Cardiac muscle cell (in vitro differentiated cells and primary cell): Measurements from ENCODE around the gene SULT4A1. TPM values are rescaled to one million over a fixed set of nuclear protein-coding genes. Genes with fewer than 3 reads are reported as not detected.

Experiments
- DNase-seq, 2 donors: peaks; one replicate each; pipeline versions ENCODE4 v3.0.0 to v3.0.0-alpha.2; 2010 to 2017; ENCODE audit warnings: low read depth in 1 of 2, low spot score in 1 of 2
- H3K27ac ChIP-seq: fragments of 200-600 bp; sonication (generic); 2 replicates; pipeline ENCODE4 v1.5.1; 2016
- H3K27me3 ChIP-seq: fragments of 200-600 bp; sonication (generic); 2 replicates; pipeline ENCODE4 v1.6.0; 2016; ENCODE audit warnings: control low read depth
- H3K36me3 ChIP-seq: fragments of 200-600 bp; sonication (generic); 2 replicates; pipeline ENCODE4 v1.5.1; 2016; ENCODE audit warnings: control low read depth
- H3K4me1 ChIP-seq: fragments of 200-600 bp; sonication (generic); 2 replicates; pipeline ENCODE4 v1.8.1; 2017; ENCODE audit warnings: low read depth, mild to moderate bottlenecking, mixed run types
- H3K4me3 ChIP-seq: fragments of 200-600 bp; sonication (generic); 2 replicates; pipeline ENCODE4 v1.5.1; 2016; ENCODE audit warnings: mild to moderate bottlenecking
- H3K9me3 ChIP-seq: fragments of 200-600 bp; sonication (generic); 2 replicates; pipeline ENCODE4 v1.5.1; 2017; ENCODE audit warnings: low read depth, mild to moderate bottlenecking, control low read depth
- polyA plus RNA-seq: library from polyadenylated mRNA; unstranded; fragments of >200 nt; fragmentation: Nextera tagmentation; extraction: Ambion mirVana; gene quantifications from 2 replicates; pipeline ENCODE4 v1.2.1, GENCODE V29; 2016
- total RNA-seq: library from RNA; depleted of rRNA; stranded (reverse); fragments of >200 nt; gene quantifications from 2 replicates; pipeline ENCODE4 v1.2.3, GENCODE V29; 2016
- TF ChIP-seq, protein P1 (sequence below): IDR thresholded peaks from 2 replicates; pipeline ENCODE4 v1.5.1; 2012; ENCODE audit warnings: low read depth, mild to moderate bottlenecking, low read length

Gene SULT4A1
- total and polyA plus RNA-seq, 2 experiments from 2014 or later = 1.3 to 3.2 TPM

- DNase-seq = no peak
- TF ChIP-seq, protein P1, sequence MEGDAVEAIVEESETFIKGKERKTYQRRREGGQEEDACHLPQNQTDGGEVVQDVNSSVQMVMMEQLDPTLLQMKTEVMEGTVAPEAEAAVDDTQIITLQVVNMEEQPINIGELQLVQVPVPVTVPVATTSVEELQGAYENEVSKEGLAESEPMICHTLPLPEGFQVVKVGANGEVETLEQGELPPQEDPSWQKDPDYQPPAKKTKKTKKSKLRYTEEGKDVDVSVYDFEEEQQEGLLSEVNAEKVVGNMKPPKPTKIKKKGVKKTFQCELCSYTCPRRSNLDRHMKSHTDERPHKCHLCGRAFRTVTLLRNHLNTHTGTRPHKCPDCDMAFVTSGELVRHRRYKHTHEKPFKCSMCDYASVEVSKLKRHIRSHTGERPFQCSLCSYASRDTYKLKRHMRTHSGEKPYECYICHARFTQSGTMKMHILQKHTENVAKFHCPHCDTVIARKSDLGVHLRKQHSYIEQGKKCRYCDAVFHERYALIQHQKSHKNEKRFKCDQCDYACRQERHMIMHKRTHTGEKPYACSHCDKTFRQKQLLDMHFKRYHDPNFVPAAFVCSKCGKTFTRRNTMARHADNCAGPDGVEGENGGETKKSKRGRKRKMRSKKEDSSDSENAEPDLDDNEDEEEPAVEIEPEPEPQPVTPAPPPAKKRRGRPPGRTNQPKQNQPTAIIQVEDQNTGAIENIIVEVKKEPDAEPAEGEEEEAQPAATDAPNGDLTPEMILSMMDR = no peak
- Histone ChIP-seq H3K4me1 (no peaks in the 10 kb centered on the region), H3K36me3 (no peaks in the 10 kb centered on the region), H3K27ac (no peak overlapping the region), H3K4me3 (no peak overlapping the region), H3K9me3 (no peaks in the 10 kb centered on the region), H3K27me3 (no peaks in the 10 kb centered on the region)
These were observed 86.1 kb downstream of the SULT4A1 start for GRCh38 chr22:43776081-43776670.

Other genes starting within 250 kb of the SULT4A1 start
- 2.2 and 3.8 TPM in 2 replicates for gene EFCAB6, start 50.2 kb downstream of the SULT4A1 start, total RNA-seq
- 1.5 and 2.4 TPM in 2 replicates for gene EFCAB6, start 50.2 kb downstream of the SULT4A1 start, polyA plus RNA-seq
- not detected in 2 replicates for gene PNPLA5, start 29.5 kb upstream of the SULT4A1 start, total RNA-seq
- not detected in 2 replicates for gene PNPLA5, start 29.5 kb upstream of the SULT4A1 start, polyA plus RNA-seq
- 2.1 and 2.3 TPM in 2 replicates for gene PNPLA3, start 61.3 kb upstream of the SULT4A1 start, total RNA-seq
- gene PNPLA3, start 61.3 kb upstream of the SULT4A1 start, polyA plus RNA-seq = 2.3 and 2.4 TPM in 2 replicates
- gene SAMM50, start 92.9 kb upstream of the SULT4A1 start, total RNA-seq = 56.8 and 65.4 TPM in 2 replicates
- gene SAMM50, start 92.9 kb upstream of the SULT4A1 start, polyA plus RNA-seq = 92.0 and 116 TPM in 2 replicates
- 21.7 and 46.0 TPM in 2 replicates for gene PARVB, start 161.8 kb upstream of the SULT4A1 start, total RNA-seq
- 30.6 and 40.2 TPM in 2 replicates for gene PARVB, start 161.8 kb upstream of the SULT4A1 start, polyA plus RNA-seq